ENCODE results near the gene P2RX3.

Gene P2RX3

GRCh38 chr11:57345555-57346211 lies 7.5 kb downstream of the P2RX3 start:
- Histone ChIP-seq H3K27me3 (ENCODE audit: insufficient read depth, low read length, poor library complexity) (peaks cover 6% of the 10 kb centered on the region), H3K9me3 (ENCODE audit: insufficient read depth, low read length, severe bottlenecking) (no peaks in the 10 kb centered on the region), H3K4me1 (ENCODE audit: insufficient read depth, low read length) (0 out of 2 replicates have a peak, but pooled peaks cover 2% of the 10 kb centered on the region), H3K27ac (ENCODE audit: low read length) (no peak overlapping the region), H3K36me3 (ENCODE audit: insufficient read depth, low read length) (no peaks in the 10 kb centered on the region), H3K79me2 (ENCODE audit: insufficient read depth, low read length) (no peaks in the 10 kb centered on the region), H3K9ac (ENCODE audit: low read depth, low read length) (no peak overlapping the region), H4K20me1 (ENCODE audit: insufficient read depth, low read length) (no peaks in the 10 kb centered on the region; the same call in 1 of the 2 replicates), H2AFZ (ENCODE audit: low read depth, low read length) (peak overlapping the region; percentile 56; the same call in 1 of the 2 replicates), H3K4me3 (ENCODE audit: low read depth in 1 of 2, low read length in 2 of 2) (no peak overlapping the region), H3K4me2 (ENCODE audit: insufficient read depth, low read length) (no peak overlapping the region)
- peak; percentile 70 for DNase-seq
- peak; percentile 79 for ATAC-seq (ENCODE audit: insufficient read depth, low read depth)
- TF ChIP-seq EZH2 (IDR thresholded peaks at IDR 0.05; ENCODE audit: borderline replicate concordance, low read depth, low read length, severe bottlenecking) (no peak), CTCF (IDR thresholded peaks at IDR 0.05; ENCODE audit: borderline replicate concordance, extremely low read depth, low read length, poor library complexity, severe bottlenecking) (peak; percentile 88)

- no peak for TF ChIP-seq CTCF (IDR thresholded peaks at IDR 0.05; ENCODE audit: borderline replicate concordance, extremely low read depth, low read length, poor library complexity, severe bottlenecking)
- TF ChIP-seq EZH2 (IDR thresholded peaks at IDR 0.05; ENCODE audit: borderline replicate concordance, low read depth, low read length, severe bottlenecking) = no peak
- Histone ChIP-seq H3K36me3 (ENCODE audit: insufficient read depth, low read length) (no peaks in the 10 kb centered on the region), H3K4me1 (ENCODE audit: insufficient read depth, low read length) (0 out of 2 replicates have a peak, but pooled peaks cover 2% of the 10 kb centered on the region), H4K20me1 (ENCODE audit: insufficient read depth, low read length) (no peaks in the 10 kb centered on the region; the same call in 1 of the 2 replicates), H3K79me2 (ENCODE audit: insufficient read depth, low read length) (no peaks in the 10 kb centered on the region), H3K4me2 (ENCODE audit: insufficient read depth, low read length) (no peak overlapping the region), H2AFZ (ENCODE audit: low read depth, low read length) (no peak overlapping the region), H3K27me3 (ENCODE audit: insufficient read depth, low read length, poor library complexity) (no peaks in the 10 kb centered on the region), H3K9ac (ENCODE audit: low read depth, low read length) (no peak overlapping the region), H3K9me3 (ENCODE audit: insufficient read depth, low read length, severe bottlenecking) (no peaks in the 10 kb centered on the region), H3K4me3 (ENCODE audit: low read depth in 1 of 2, low read length in 2 of 2) (no peak overlapping the region), H3K27ac (ENCODE audit: low read length) (no peak overlapping the region)
- no peak for ATAC-seq (ENCODE audit: insufficient read depth, low read depth)
- DNase-seq = no peak
These were observed 9.2 kb downstream of the P2RX3 start for GRCh38 chr11:57347336-57347735.

- no peak for ATAC-seq (ENCODE audit: insufficient read depth, low read depth)
- no peak overlapping the region for H3K4me3 ChIP-seq (ENCODE audit: low read depth in 1 of 2, low read length in 2 of 2)
- H3K4me1 ChIP-seq (ENCODE audit: insufficient read depth, low read length) = 0 out of 2 replicates have a peak, but pooled peaks cover 2% of the 10 kb centered on the region
- H3K36me3 ChIP-seq (ENCODE audit: insufficient read depth, low read length) = no peaks in the 10 kb centered on the region
- no peak overlapping the region for H2AFZ ChIP-seq (ENCODE audit: low read depth, low read length)
- no peak overlapping the region for H3K27ac ChIP-seq (ENCODE audit: low read length)
- peaks cover 5% of the 10 kb centered on the region for H3K27me3 ChIP-seq (ENCODE audit: insufficient read depth, low read length, poor library complexity)
- no peak overlapping the region for H3K9ac ChIP-seq (ENCODE audit: low read depth, low read length)
- no peaks in the 10 kb centered on the region for H3K79me2 ChIP-seq (ENCODE audit: insufficient read depth, low read length)
- TF ChIP-seq EZH2 (IDR thresholded peaks at IDR 0.05; ENCODE audit: borderline replicate concordance, low read depth, low read length, severe bottlenecking) = no peak
- no peak for TF ChIP-seq CTCF (IDR thresholded peaks at IDR 0.05; ENCODE audit: borderline replicate concordance, extremely low read depth, low read length, poor library complexity, severe bottlenecking)
- no peaks in the 10 kb centered on the region for H3K9me3 ChIP-seq (ENCODE audit: insufficient read depth, low read length, severe bottlenecking)
- H3K4me2 ChIP-seq (ENCODE audit: insufficient read depth, low read length) = no peak overlapping the region
- no peaks in the 10 kb centered on the region; the same call in 1 of the 2 replicates for H4K20me1 ChIP-seq (ENCODE audit: insufficient read depth, low read length)
- DNase-seq = no peak
These were observed 9.9 kb downstream of the P2RX3 start for GRCh38 chr11:57348052-57348451.
